GM12878 (cell line): ENCODE data around the gene TSC22D3. TPM values are rescaled to one million over a fixed set of nuclear protein-coding genes. Genes with fewer than 3 reads are reported as not detected.
A peak's percentile ranks its signal among the peaks of the same experiment; 100 is the strongest.

Experiments used
- ATAC-seq: fragments of 200-7000 bp; cut with Tn5 transposase; 3 replicates; pipeline ENCODE4 v1.9.1; 2020; ENCODE audit warnings: mild to moderate bottlenecking, moderate library complexity
- BruUV-seq: library from RNA; stranded (reverse); fragments of 400-500 nt; replicated peaks from 2 replicates; lab custom pipeline; 2021; lab: Mats Ljungman, UMichigan
- CTCF ChIA-PET: fragments of 300-600 bp; sonication (Branson Sonifier 250); formaldehyde crosslinking; extraction: SDS; loops from one replicate; lab custom pipeline; 2021; ENCODE audit warnings: inconsistent platforms; lab: Yijun Ruan, JAX
- POLR2A ChIA-PET: fragments of 350-600 bp; formaldehyde crosslinking; extraction: SDS; loops from one replicate; lab custom pipeline; 2021; ENCODE audit warnings: inconsistent platforms; lab: Charles Lee
- RAD21 ChIA-PET: fragments of 300-600 bp; sonication (Branson Sonifier 250); formaldehyde crosslinking; loops from one replicate; lab custom pipeline; 2023; ENCODE audit warnings: antibody characterized with exemption; ENCODE audit not compliant: unreplicated experiment; lab: Charles Lee
- SMC1A ChIA-PET: fragments of 300-600 bp; sonication (Branson Sonifier 250); formaldehyde crosslinking; loops from one replicate; lab custom pipeline; 2023; ENCODE audit not compliant: unreplicated experiment, uncharacterized antibody; lab: Charles Lee
- DNase-seq: peaks from one replicate; pipeline ENCODE4 v3.0.0-alpha.2; 2011; ENCODE audit warnings: low read depth, low spot score
- FAIRE-seq: peaks from 3 replicates; lab custom pipeline; 2011; peaks lifted over from hg19 to GRCh38; lab: Jason Lieb, UNC
- H2AFZ ChIP-seq: 2 replicates; pipeline ENCODE4 v1.6.0; 2011; ENCODE audit warnings: low read depth, low read length, control low read depth; ENCODE audit not compliant: control insufficient read depth
- H3K27ac ChIP-seq: 2 replicates; pipeline ENCODE4 v1.5.1; 2011; ENCODE audit warnings: control low read depth; ENCODE audit not compliant: control insufficient read depth, insufficient read depth
- H3K27me3 ChIP-seq, 2 experiments: replicated peaks in 1 of 2; 2 replicates each; pipeline versions ENCODE4 v1.6.0 to v1.6.1; 2011; ENCODE audit warnings: low read length in 1 of 2; ENCODE audit not compliant: control insufficient read depth in 2 of 2, insufficient read depth in 2 of 2
- H3K36me3 ChIP-seq, 2 experiments: 2 replicates each; pipeline ENCODE4 v1.5.1; 2011; ENCODE audit warnings: low read length in 1 of 2; ENCODE audit not compliant: control insufficient read depth in 2 of 2, insufficient read depth in 2 of 2
- H3K4me1 ChIP-seq: 2 replicates; pipeline ENCODE4 v1.6.1; 2011; ENCODE audit warnings: mild to moderate bottlenecking, low read length, moderate library complexity, mixed read lengths; ENCODE audit not compliant: control insufficient read depth, insufficient read depth
- H3K4me2 ChIP-seq: 2 replicates; pipeline ENCODE4 v1.6.0; 2011; ENCODE audit warnings: control low read depth; ENCODE audit not compliant: control insufficient read depth, insufficient read depth
- H3K4me3 ChIP-seq: fragments of 200-600 bp; sonication (generic); 2 replicates; pipeline ENCODE4 v1.5.1; 2016
- H3K79me2 ChIP-seq: 2 replicates; pipeline ENCODE4 v1.6.0; 2011; ENCODE audit warnings: low read length; ENCODE audit not compliant: control insufficient read depth, insufficient read depth
- H3K9ac ChIP-seq: 2 replicates; pipeline ENCODE4 v1.8.0; 2011; ENCODE audit warnings: low read length, control low read depth, mixed read lengths; ENCODE audit not compliant: control insufficient read depth, insufficient read depth
- H3K9me3 ChIP-seq: replicated peaks from 3 replicates; pipeline ENCODE4 v1.5.1; 2011; ENCODE audit warnings: mild to moderate bottlenecking, low read length; ENCODE audit not compliant: control insufficient read depth, insufficient read depth
- H4K20me1 ChIP-seq: 2 replicates; pipeline ENCODE4 v1.6.0; 2011; ENCODE audit not compliant: control insufficient read depth, insufficient read depth
- CBX5 ChIP-seq: sonication (generic); IDR thresholded peaks from 2 replicates; pipeline ENCODE4 v1.6.1; 2016; ENCODE audit warnings: low read depth, moderate library complexity, mild to moderate bottlenecking, inconsistent platforms
- EZH2 ChIP-seq: IDR thresholded peaks from 2 replicates; pipeline ENCODE4 v1.6.1; 2012; ENCODE audit warnings: low read depth, mild to moderate bottlenecking, control low read depth, inconsistent platforms, low read length, borderline replicate concordance; ENCODE audit not compliant: control insufficient read depth
- IKZF2 ChIP-seq, 2 experiments: fragments of 450-650 bp; IDR thresholded peaks; 2 replicates each; pipeline ENCODE4 v1.6.1; 2017; ENCODE audit warnings: mild to moderate bottlenecking in 2 of 2, moderate library complexity in 2 of 2
- KDM1A ChIP-seq: fragments of 200-600 bp; sonication (generic); IDR thresholded peaks from 2 replicates; pipeline ENCODE4 v1.6.1; 2016; ENCODE audit warnings: borderline replicate concordance
- MTA2 ChIP-seq: fragments of 450-650 bp; IDR thresholded peaks from 2 replicates; pipeline ENCODE4 v1.6.1; 2016; ENCODE audit warnings: low read depth, mild to moderate bottlenecking, moderate library complexity
- RAD21 ChIP-seq: IDR thresholded peaks from 2 replicates; pipeline ENCODE4 v1.6.1; 2011; ENCODE audit warnings: mild to moderate bottlenecking, low read depth, low read length, moderate library complexity; ENCODE audit not compliant: insufficient read depth
- RUNX3 ChIP-seq: IDR thresholded peaks from 2 replicates; pipeline ENCODE4 v1.6.1; 2012; ENCODE audit warnings: low read length, inconsistent platforms
- SMC3 ChIP-seq: IDR thresholded peaks from 2 replicates; pipeline ENCODE4 v1.6.1; 2011; ENCODE audit warnings: low read length, improper control_type of control experiment, borderline replicate concordance
- YY1 ChIP-seq: IDR thresholded peaks from 2 replicates; pipeline ENCODE4 v1.6.1; 2011; ENCODE audit warnings: low read depth, mild to moderate bottlenecking, low read length
- ZNF217 ChIP-seq: fragments of 450-650 bp; IDR thresholded peaks from 2 replicates; pipeline ENCODE4 v1.6.1; 2017; ENCODE audit warnings: antibody characterized with exemption, mild to moderate bottlenecking
- WGBS: methylation state at CpG from one replicate; pipeline ENCODE4 v1.1.6; 2016; ENCODE audit warnings: low lambda C conversion rate; ENCODE audit not compliant: insufficient replicate concordance, insufficient coverage; ENCODE audit errors: missing lambda C conversion rate; 5-methylcytosine and 5-hydroxymethylcytosine counted together
- in situ Hi-C: fragments of 300-500 bp; cut with MboI; formaldehyde crosslinking; loops from 9 replicates; pipeline ENCODE4 v1.14.3; 2018; ENCODE audit warnings: mixed read lengths
- intact Hi-C: fragments of 100-400 bp; cut with micrococcal nuclease; formaldehyde crosslinking; loops from one replicate; pipeline ENCODE4 v1.14.2; 2022; ENCODE audit not compliant: unreplicated experiment
- polyA plus RNA-seq, 11 experiments: library from polyadenylated mRNA; depleted of rRNA in 4 of 11; unstranded in 6 of 11; stranded (reverse) in 5 of 11; fragments of >200 nt; fragmentation: Nextera tagmentation in 4 of 11; fragmentation: Illumina TruSeq in 1 of 11; extraction: Ambion mirVana in 4 of 11; extraction: Trizol in 1 of 11; gene quantifications; 1 replicate in 1 of 11; 2 replicates in 10 of 11; pipeline versions ENCODE4 v1.2.1 to v1.2.3, GENCODE V29; 2011 to 2016; ENCODE audit warnings: inconsistent platforms in 2 of 11, missing spikeins in 2 of 11, low read depth in 1 of 11
- total RNA-seq, 4 experiments: library from RNA; depleted of rRNA in 3 of 4; stranded (reverse); fragments of >200 nt in 3 of 4; fragmentation: Illumina TruSeq in 1 of 4; extraction: Trizol in 1 of 4; gene quantifications; 2 replicates each; pipeline versions ENCODE4 v1.2.1 to v1.2.3, GENCODE V29; 2013 to 2021
- TF ChIP-seq, protein P1 (sequence below): fragments of 450-650 bp; IDR thresholded peaks from 2 replicates; pipeline ENCODE4 v1.6.1; 2014; ENCODE audit warnings: mild to moderate bottlenecking
- TF ChIP-seq, protein P2 (sequence below): fragments of 450-650 bp; IDR thresholded peaks from 2 replicates; pipeline ENCODE4 v1.6.1; 2016; ENCODE audit warnings: mild to moderate bottlenecking, moderate library complexity, borderline replicate concordance
- TF ChIP-seq, protein P3 (sequence below), 3 experiments: IDR thresholded peaks in 2 of 3; conservative IDR thresholded peaks in 1 of 3; 2 replicates each; pipeline ENCODE4 v1.5.1; 2011; ENCODE audit warnings: low read depth in 3 of 3, low read length in 3 of 3, mild to moderate bottlenecking in 3 of 3, control low read depth in 2 of 3, moderate library complexity in 2 of 3, inconsistent platforms in 1 of 3, mixed read lengths in 1 of 3; ENCODE audit not compliant: control insufficient read depth in 2 of 3, insufficient read depth in 1 of 3; ENCODE audit errors: extremely low read depth in 1 of 3
- TF ChIP-seq, protein P4 (sequence below): fragments of 150-350 bp; IDR thresholded peaks from 2 replicates; pipeline ENCODE4 v1.6.1; 2014; ENCODE audit warnings: mild to moderate bottlenecking, low read depth, low read length

Gene TSC22D3
- total and polyA plus RNA-seq, 10 of the 15 experiments (the other 5 are each of a cell fraction or from before 2014, with no cell fraction given), result 4.6 to 122 (median 16.1) TPM

DNA sequence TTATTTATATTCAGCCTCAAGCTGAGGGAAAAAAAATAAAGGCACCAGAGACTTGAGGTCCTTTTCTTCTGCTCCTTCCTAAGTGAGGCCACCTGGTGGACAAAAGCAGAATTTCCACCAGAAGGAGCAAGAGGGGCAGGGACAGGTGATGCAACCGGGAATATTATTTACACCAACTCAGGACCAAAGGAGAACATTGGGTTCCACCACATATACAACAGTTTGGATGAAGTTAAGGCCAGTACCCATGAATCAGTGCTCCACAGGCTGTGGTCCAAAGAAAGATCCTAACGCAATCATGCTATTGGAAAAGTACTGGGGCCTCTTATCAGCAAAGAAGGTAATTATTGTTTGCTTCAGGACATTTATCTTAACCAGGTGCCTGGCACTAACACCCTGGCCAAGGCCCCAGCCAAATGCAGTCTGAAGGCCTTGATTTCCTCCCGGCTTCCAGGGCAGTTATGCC lies 57.4 kb downstream of the TSC22D3 start:
- H3K4me3 ChIP-seq, result no peak overlapping the region
- RAD21 ChIA-PET, result interaction anchor here (1.1 to 15.7 kb wide), 9 partner anchors 9 to 90 kb away, joined by 3 to 444 read pairs (median 9); partner anchors contain the start of genes NCBP2L, PRPS1 and TSC22D3
- peak; percentile 10; the same call in 1 of the 3 replicates for ATAC-seq
- no peak overlapping the region for H3K4me2 ChIP-seq
- H3K27ac ChIP-seq, result peak overlapping the region; percentile 50; the same call in 1 of the 2 replicates
- no peak for DNase-seq
- peaks cover 17% of the 10 kb centered on the region for H3K79me2 ChIP-seq
- H3K9ac ChIP-seq, result no peak overlapping the region
- BruUV-seq, result no TSS peak
- H3K36me3 ChIP-seq, result no peaks in the 10 kb centered on the region
- CTCF ChIA-PET, result interaction anchor here (0.8 to 9.1 kb wide), 16 partner anchors 8 to 61 kb away, joined by 3 to 273 read pairs (median 10); partner anchors contain the start of genes NCBP2L and TSC22D3
- WGBS, result 33% methylated on average over 3 of the region's 3 CpGs
- intact Hi-C loops, result loop anchor here (1.0 to 5.0 kb wide), 4 partner anchors 44 to 826 kb away; no protein-coding TSS in a partner anchor
- in situ Hi-C loops, result no loop called here
- peaks cover 4% of the 10 kb centered on the region; the same call in 1 of the 2 replicates for H4K20me1 ChIP-seq
- no peaks in the 10 kb centered on the region; the same call in 2 of the 3 replicates for H3K9me3 ChIP-seq
- peak; percentile 90 for FAIRE-seq
- SMC1A ChIA-PET, result interaction anchor here (0.7 to 16.4 kb wide), 16 partner anchors 7 to 782 kb away, joined by 3 to 425 read pairs (median 6); partner anchors contain the start of genes NCBP2L and TSC22D3
- no peaks in the 10 kb centered on the region; a peak in 1 of 4 replicates for H3K27me3 ChIP-seq
- peaks cover 17% of the 10 kb centered on the region for H3K4me1 ChIP-seq
- POLR2A ChIA-PET, result interaction anchor here (1.1 to 18.2 kb wide), 3 partner anchors 11 to 57 kb away, joined by 3 to 287 read pairs (median 9); partner anchors contain the start of gene TSC22D3
- H2AFZ ChIP-seq, result no peak overlapping the region
- TF ChIP-seq YY1, result 0 out of 2 replicates have a peak, but pooled peaks have one; percentile 55
- TF ChIP-seq CBX5, result peak; percentile 63; the same call in 1 of the 2 replicates
- TF ChIP-seq, protein P1, sequence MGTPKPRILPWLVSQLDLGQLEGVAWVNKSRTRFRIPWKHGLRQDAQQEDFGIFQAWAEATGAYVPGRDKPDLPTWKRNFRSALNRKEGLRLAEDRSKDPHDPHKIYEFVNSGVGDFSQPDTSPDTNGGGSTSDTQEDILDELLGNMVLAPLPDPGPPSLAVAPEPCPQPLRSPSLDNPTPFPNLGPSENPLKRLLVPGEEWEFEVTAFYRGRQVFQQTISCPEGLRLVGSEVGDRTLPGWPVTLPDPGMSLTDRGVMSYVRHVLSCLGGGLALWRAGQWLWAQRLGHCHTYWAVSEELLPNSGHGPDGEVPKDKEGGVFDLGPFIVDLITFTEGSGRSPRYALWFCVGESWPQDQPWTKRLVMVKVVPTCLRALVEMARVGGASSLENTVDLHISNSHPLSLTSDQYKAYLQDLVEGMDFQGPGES, result no peak
- TF ChIP-seq IKZF2 (IDR thresholded peaks at IDR 0.05), result peak in 1 of 2 experiments; percentile 48; a peak in 2 of 4 replicates
- no peak for TF ChIP-seq KDM1A
- TF ChIP-seq SMC3, result peak; percentile 82; the same call in 1 of the 2 replicates
- TF ChIP-seq, protein P2, sequence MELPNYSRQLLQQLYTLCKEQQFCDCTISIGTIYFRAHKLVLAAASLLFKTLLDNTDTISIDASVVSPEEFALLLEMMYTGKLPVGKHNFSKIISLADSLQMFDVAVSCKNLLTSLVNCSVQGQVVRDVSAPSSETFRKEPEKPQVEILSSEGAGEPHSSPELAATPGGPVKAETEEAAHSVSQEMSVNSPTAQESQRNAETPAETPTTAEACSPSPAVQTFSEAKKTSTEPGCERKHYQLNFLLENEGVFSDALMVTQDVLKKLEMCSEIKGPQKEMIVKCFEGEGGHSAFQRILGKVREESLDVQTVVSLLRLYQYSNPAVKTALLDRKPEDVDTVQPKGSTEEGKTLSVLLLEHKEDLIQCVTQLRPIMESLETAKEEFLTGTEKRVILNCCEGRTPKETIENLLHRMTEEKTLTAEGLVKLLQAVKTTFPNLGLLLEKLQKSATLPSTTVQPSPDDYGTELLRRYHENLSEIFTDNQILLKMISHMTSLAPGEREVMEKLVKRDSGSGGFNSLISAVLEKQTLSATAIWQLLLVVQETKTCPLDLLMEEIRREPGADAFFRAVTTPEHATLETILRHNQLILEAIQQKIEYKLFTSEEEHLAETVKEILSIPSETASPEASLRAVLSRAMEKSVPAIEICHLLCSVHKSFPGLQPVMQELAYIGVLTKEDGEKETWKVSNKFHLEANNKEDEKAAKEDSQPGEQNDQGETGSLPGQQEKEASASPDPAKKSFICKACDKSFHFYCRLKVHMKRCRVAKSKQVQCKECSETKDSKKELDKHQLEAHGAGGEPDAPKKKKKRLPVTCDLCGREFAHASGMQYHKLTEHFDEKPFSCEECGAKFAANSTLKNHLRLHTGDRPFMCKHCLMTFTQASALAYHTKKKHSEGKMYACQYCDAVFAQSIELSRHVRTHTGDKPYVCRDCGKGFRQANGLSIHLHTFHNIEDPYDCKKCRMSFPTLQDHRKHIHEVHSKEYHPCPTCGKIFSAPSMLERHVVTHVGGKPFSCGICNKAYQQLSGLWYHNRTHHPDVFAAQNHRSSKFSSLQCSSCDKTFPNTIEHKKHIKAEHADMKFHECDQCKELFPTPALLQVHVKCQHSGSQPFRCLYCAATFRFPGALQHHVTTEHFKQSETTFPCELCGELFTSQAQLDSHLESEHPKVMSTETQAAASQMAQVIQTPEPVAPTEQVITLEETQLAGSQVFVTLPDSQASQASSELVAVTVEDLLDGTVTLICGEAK, result no peak
- TF ChIP-seq MTA2, result no peak
- TF ChIP-seq RAD21, result peak; percentile 78
- TF ChIP-seq, protein P3, sequence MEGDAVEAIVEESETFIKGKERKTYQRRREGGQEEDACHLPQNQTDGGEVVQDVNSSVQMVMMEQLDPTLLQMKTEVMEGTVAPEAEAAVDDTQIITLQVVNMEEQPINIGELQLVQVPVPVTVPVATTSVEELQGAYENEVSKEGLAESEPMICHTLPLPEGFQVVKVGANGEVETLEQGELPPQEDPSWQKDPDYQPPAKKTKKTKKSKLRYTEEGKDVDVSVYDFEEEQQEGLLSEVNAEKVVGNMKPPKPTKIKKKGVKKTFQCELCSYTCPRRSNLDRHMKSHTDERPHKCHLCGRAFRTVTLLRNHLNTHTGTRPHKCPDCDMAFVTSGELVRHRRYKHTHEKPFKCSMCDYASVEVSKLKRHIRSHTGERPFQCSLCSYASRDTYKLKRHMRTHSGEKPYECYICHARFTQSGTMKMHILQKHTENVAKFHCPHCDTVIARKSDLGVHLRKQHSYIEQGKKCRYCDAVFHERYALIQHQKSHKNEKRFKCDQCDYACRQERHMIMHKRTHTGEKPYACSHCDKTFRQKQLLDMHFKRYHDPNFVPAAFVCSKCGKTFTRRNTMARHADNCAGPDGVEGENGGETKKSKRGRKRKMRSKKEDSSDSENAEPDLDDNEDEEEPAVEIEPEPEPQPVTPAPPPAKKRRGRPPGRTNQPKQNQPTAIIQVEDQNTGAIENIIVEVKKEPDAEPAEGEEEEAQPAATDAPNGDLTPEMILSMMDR (IDR thresholded peaks at IDR 0.05 in 2 of 3, conservative IDR thresholded peaks at IDR 0.05 in 1 of 3; ENCODE audit: control insufficient read depth in 2 of 3, extremely low read depth in 1 of 3, insufficient read depth in 1 of 3, low read depth in 3 of 3, low read length in 3 of 3), result peak; percentile 67 to 81 (median 70); a peak in 5 of 6 replicates
- no peak for TF ChIP-seq EZH2
- TF ChIP-seq ZNF217, result no peak
- TF ChIP-seq, protein P4, sequence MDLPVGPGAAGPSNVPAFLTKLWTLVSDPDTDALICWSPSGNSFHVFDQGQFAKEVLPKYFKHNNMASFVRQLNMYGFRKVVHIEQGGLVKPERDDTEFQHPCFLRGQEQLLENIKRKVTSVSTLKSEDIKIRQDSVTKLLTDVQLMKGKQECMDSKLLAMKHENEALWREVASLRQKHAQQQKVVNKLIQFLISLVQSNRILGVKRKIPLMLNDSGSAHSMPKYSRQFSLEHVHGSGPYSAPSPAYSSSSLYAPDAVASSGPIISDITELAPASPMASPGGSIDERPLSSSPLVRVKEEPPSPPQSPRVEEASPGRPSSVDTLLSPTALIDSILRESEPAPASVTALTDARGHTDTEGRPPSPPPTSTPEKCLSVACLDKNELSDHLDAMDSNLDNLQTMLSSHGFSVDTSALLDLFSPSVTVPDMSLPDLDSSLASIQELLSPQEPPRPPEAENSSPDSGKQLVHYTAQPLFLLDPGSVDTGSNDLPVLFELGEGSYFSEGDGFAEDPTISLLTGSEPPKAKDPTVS, result no peak
- 0 out of 2 replicates have a peak, but pooled peaks have one; percentile 35 for TF ChIP-seq RUNX3
